GM12878 (cell line): ENCODE data around the gene IPO11. TPM values are rescaled to one million over a fixed set of nuclear protein-coding genes. Genes with fewer than 3 reads are reported as not detected.

ENCODE experiments used
- ATAC-seq: fragments of 200-7000 bp; cut with Tn5 transposase; 3 replicates; pipeline ENCODE4 v1.9.1; 2020; ENCODE audit warnings: mild to moderate bottlenecking, moderate library complexity
- BruUV-seq: library from RNA; stranded (reverse); fragments of 400-500 nt; replicated peaks from 2 replicates; lab custom pipeline; 2021; lab: Mats Ljungman, UMichigan
- CTCF ChIA-PET: fragments of 300-600 bp; sonication (Branson Sonifier 250); formaldehyde crosslinking; extraction: SDS; loops from one replicate; lab custom pipeline; 2021; ENCODE audit warnings: inconsistent platforms; lab: Yijun Ruan, JAX
- POLR2A ChIA-PET: fragments of 350-600 bp; formaldehyde crosslinking; extraction: SDS; loops from one replicate; lab custom pipeline; 2021; ENCODE audit warnings: inconsistent platforms; lab: Charles Lee
- RAD21 ChIA-PET: fragments of 300-600 bp; sonication (Branson Sonifier 250); formaldehyde crosslinking; loops from one replicate; lab custom pipeline; 2023; ENCODE audit warnings: antibody characterized with exemption; ENCODE audit not compliant: unreplicated experiment; lab: Charles Lee
- SMC1A ChIA-PET: fragments of 300-600 bp; sonication (Branson Sonifier 250); formaldehyde crosslinking; loops from one replicate; lab custom pipeline; 2023; ENCODE audit not compliant: unreplicated experiment, uncharacterized antibody; lab: Charles Lee
- DNase-seq: peaks from one replicate; pipeline ENCODE4 v3.0.0-alpha.2; 2011; ENCODE audit warnings: low read depth, low spot score
- FAIRE-seq: peaks from 3 replicates; lab custom pipeline; 2011; peaks lifted over from hg19 to GRCh38; lab: Jason Lieb, UNC
- H2AFZ ChIP-seq: 2 replicates; pipeline ENCODE4 v1.6.0; 2011; ENCODE audit warnings: low read depth, low read length, control low read depth; ENCODE audit not compliant: control insufficient read depth
- H3K27ac ChIP-seq: 2 replicates; pipeline ENCODE4 v1.5.1; 2011; ENCODE audit warnings: control low read depth; ENCODE audit not compliant: control insufficient read depth, insufficient read depth
- H3K27me3 ChIP-seq, 2 experiments: replicated peaks in 1 of 2; 2 replicates each; pipeline versions ENCODE4 v1.6.0 to v1.6.1; 2011; ENCODE audit warnings: low read length in 1 of 2; ENCODE audit not compliant: control insufficient read depth in 2 of 2, insufficient read depth in 2 of 2
- H3K36me3 ChIP-seq, 2 experiments: 2 replicates each; pipeline ENCODE4 v1.5.1; 2011; ENCODE audit warnings: low read length in 1 of 2; ENCODE audit not compliant: control insufficient read depth in 2 of 2, insufficient read depth in 2 of 2
- H3K4me1 ChIP-seq: 2 replicates; pipeline ENCODE4 v1.6.1; 2011; ENCODE audit warnings: mild to moderate bottlenecking, low read length, moderate library complexity, mixed read lengths; ENCODE audit not compliant: control insufficient read depth, insufficient read depth
- H3K4me2 ChIP-seq: 2 replicates; pipeline ENCODE4 v1.6.0; 2011; ENCODE audit warnings: control low read depth; ENCODE audit not compliant: control insufficient read depth, insufficient read depth
- H3K4me3 ChIP-seq: fragments of 200-600 bp; sonication (generic); 2 replicates; pipeline ENCODE4 v1.5.1; 2016
- H3K79me2 ChIP-seq: 2 replicates; pipeline ENCODE4 v1.6.0; 2011; ENCODE audit warnings: low read length; ENCODE audit not compliant: control insufficient read depth, insufficient read depth
- H3K9ac ChIP-seq: 2 replicates; pipeline ENCODE4 v1.8.0; 2011; ENCODE audit warnings: low read length, control low read depth, mixed read lengths; ENCODE audit not compliant: control insufficient read depth, insufficient read depth
- H3K9me3 ChIP-seq: replicated peaks from 3 replicates; pipeline ENCODE4 v1.5.1; 2011; ENCODE audit warnings: mild to moderate bottlenecking, low read length; ENCODE audit not compliant: control insufficient read depth, insufficient read depth
- H4K20me1 ChIP-seq: 2 replicates; pipeline ENCODE4 v1.6.0; 2011; ENCODE audit not compliant: control insufficient read depth, insufficient read depth
- BACH1 ChIP-seq: fragments of 450-650 bp; IDR thresholded peaks from 2 replicates; pipeline ENCODE4 v1.6.1; 2017; ENCODE audit warnings: mild to moderate bottlenecking, borderline replicate concordance
- HDAC2 ChIP-seq: fragments of 200-600 bp; sonication (generic); IDR thresholded peaks from 2 replicates; pipeline ENCODE4 v1.6.1; 2017
- NFYB ChIP-seq: IDR thresholded peaks from 2 replicates; pipeline ENCODE4 v1.6.1; 2011; ENCODE audit warnings: low read depth, mild to moderate bottlenecking, low read length, improper control_type of control experiment, moderate library complexity; ENCODE audit not compliant: insufficient read depth
- PAX5 ChIP-seq: IDR thresholded peaks from 2 replicates; pipeline ENCODE4 v1.6.1; 2011; ENCODE audit warnings: low read depth, low read length, borderline replicate concordance
- RUNX3 ChIP-seq: IDR thresholded peaks from 2 replicates; pipeline ENCODE4 v1.6.1; 2012; ENCODE audit warnings: low read length, inconsistent platforms
- SIX5 ChIP-seq: IDR thresholded peaks from 2 replicates; pipeline ENCODE4 v1.6.1; 2011; ENCODE audit warnings: mild to moderate bottlenecking, low read depth, low read length, moderate library complexity; ENCODE audit not compliant: severe bottlenecking
- SMAD1 ChIP-seq: fragments of 450-650 bp; IDR thresholded peaks from 2 replicates; pipeline ENCODE4 v1.6.1; 2018; ENCODE audit warnings: mild to moderate bottlenecking, low read depth; ENCODE audit not compliant: partially characterized antibody
- TARDBP ChIP-seq: IDR thresholded peaks from 2 replicates; pipeline ENCODE4 v1.6.1; 2016; ENCODE audit warnings: borderline replicate concordance
- TCF12 ChIP-seq: IDR thresholded peaks from 2 replicates; pipeline ENCODE4 v1.6.1; 2011; ENCODE audit warnings: low read depth, mild to moderate bottlenecking, low read length
- TCF3 ChIP-seq: IDR thresholded peaks from 2 replicates; pipeline ENCODE4 v1.6.1; 2012; ENCODE audit warnings: low read depth, mild to moderate bottlenecking, low read length, borderline replicate concordance; ENCODE audit not compliant: insufficient read depth
- ZBTB33 ChIP-seq: fragments of 450-650 bp; IDR thresholded peaks from 2 replicates; pipeline ENCODE4 v1.6.1; 2017; ENCODE audit warnings: mild to moderate bottlenecking
- ZNF217 ChIP-seq: fragments of 450-650 bp; IDR thresholded peaks from 2 replicates; pipeline ENCODE4 v1.6.1; 2017; ENCODE audit warnings: antibody characterized with exemption, mild to moderate bottlenecking
- WGBS: methylation state at CpG from one replicate; pipeline ENCODE4 v1.1.6; 2016; ENCODE audit warnings: low lambda C conversion rate; ENCODE audit not compliant: insufficient replicate concordance, insufficient coverage; ENCODE audit errors: missing lambda C conversion rate; 5-methylcytosine and 5-hydroxymethylcytosine counted together
- in situ Hi-C: fragments of 300-500 bp; cut with MboI; formaldehyde crosslinking; loops from 9 replicates; pipeline ENCODE4 v1.14.3; 2018; ENCODE audit warnings: mixed read lengths
- intact Hi-C: fragments of 100-400 bp; cut with micrococcal nuclease; formaldehyde crosslinking; loops from one replicate; pipeline ENCODE4 v1.14.2; 2022; ENCODE audit not compliant: unreplicated experiment
- polyA plus RNA-seq, 11 experiments: library from polyadenylated mRNA; depleted of rRNA in 4 of 11; unstranded in 6 of 11; stranded (reverse) in 5 of 11; fragments of >200 nt; fragmentation: Nextera tagmentation in 4 of 11; fragmentation: Illumina TruSeq in 1 of 11; extraction: Ambion mirVana in 4 of 11; extraction: Trizol in 1 of 11; gene quantifications; 1 replicate in 1 of 11; 2 replicates in 10 of 11; pipeline versions ENCODE4 v1.2.1 to v1.2.3, GENCODE V29; 2011 to 2016; ENCODE audit warnings: inconsistent platforms in 2 of 11, missing spikeins in 2 of 11, low read depth in 1 of 11
- total RNA-seq, 4 experiments: library from RNA; depleted of rRNA in 3 of 4; stranded (reverse); fragments of >200 nt in 3 of 4; fragmentation: Illumina TruSeq in 1 of 4; extraction: Trizol in 1 of 4; gene quantifications; 2 replicates each; pipeline versions ENCODE4 v1.2.1 to v1.2.3, GENCODE V29; 2013 to 2021

IPO11 gene
- total and polyA plus RNA-seq, 10 of the 15 experiments (the other 5 are each of a cell fraction or from before 2014, with no cell fraction given) = 14.1 to 49.3 (median 29.8) TPM

GRCh38 chr5:62534461-62535236 lies 122.1 kb downstream of the IPO11 start:
- FAIRE-seq = no peak
- BruUV-seq = no TSS peak
- Histone ChIP-seq H4K20me1 (no peaks in the 10 kb centered on the region), H3K4me2 (no peak overlapping the region), H3K79me2 (no peaks in the 10 kb centered on the region), H3K27ac (no peak overlapping the region), H3K4me3 (no peak overlapping the region), H3K4me1 (no peaks in the 10 kb centered on the region), H3K27me3 (no peaks in the 10 kb centered on the region), H2AFZ (no peak overlapping the region), H3K9ac (no peak overlapping the region), H3K36me3 (peaks cover 0 to 10% of the 10 kb centered on the region in 2 experiments; a peak in 3 of 4 replicates), H3K9me3 (no peaks in the 10 kb centered on the region)
- in situ Hi-C loops = no loop called here
- 73% methylated on average over 4 of the region's 4 CpGs for WGBS
- ChIA-PET RAD21 (no interaction called here), POLR2A (no interaction called here), CTCF (no interaction called here), SMC1A (no interaction called here)
- no peak for DNase-seq
- no peak for ATAC-seq
- intact Hi-C loops = no loop called here
- no peak for TF ChIP-seq TCF3
- no peak for TF ChIP-seq PAX5
- no peak for TF ChIP-seq ZBTB33
- TF ChIP-seq RUNX3 = no peak
- no peak for TF ChIP-seq BACH1
- TF ChIP-seq SIX5 = no peak
- TF ChIP-seq TARDBP = no peak
- TF ChIP-seq HDAC2 = no peak
- TF ChIP-seq ZNF217 = no peak
- TF ChIP-seq NFYB = no peak
- no peak for TF ChIP-seq SMAD1
- TF ChIP-seq TCF12 = no peak
